Measurements from ENCODE around the gene RPS6KC1. TPM values are rescaled to one million over a fixed set of nuclear protein-coding genes. Genes with fewer than 3 reads are reported as not detected.

The RPS6KC1 gene
- total RNA-seq, 4 donors from 2014 or later = 13.5 to 29.7 (median 22.2) TPM

- TF ChIP-seq POLR2A (IDR thresholded peaks at IDR 0.05) = no peak
- TF ChIP-seq CTCF (IDR thresholded peaks at IDR 0.05) = no peak
- Histone ChIP-seq H3K9me3 (no peaks in the 10 kb centered on the region), H3K4me1 (no peaks in the 10 kb centered on the region), H3K4me3 (no peak overlapping the region), H3K27me3 (no peaks in the 10 kb centered on the region), H3K36me3 (no peaks in the 10 kb centered on the region), H3K27ac (no peak overlapping the region)
- DNase-seq = no peak
Observed at GRCh38 chr1:213060836-213061235, 9.8 kb downstream of the RPS6KC1 start.

- no peak overlapping the region for H3K27ac ChIP-seq
- no peaks in the 10 kb centered on the region for H3K9me3 ChIP-seq
- no peak overlapping the region for H3K4me3 ChIP-seq
- DNase-seq = no peak
- H3K27me3 ChIP-seq = no peaks in the 10 kb centered on the region
- H3K4me1 ChIP-seq = no peaks in the 10 kb centered on the region
- H3K36me3 ChIP-seq = no peaks in the 10 kb centered on the region
- TF ChIP-seq POLR2A (IDR thresholded peaks at IDR 0.05) (no peak), CTCF (IDR thresholded peaks at IDR 0.05) (no peak)
Observed at GRCh38 chr1:213061263-213061662, 10.2 kb downstream of the RPS6KC1 start.

GRCh38 chr1:213065800-213066199 lies 14.8 kb downstream of the RPS6KC1 start:
- DNase-seq = no peak
- Histone ChIP-seq H3K27ac (no peak overlapping the region), H3K4me1 (no peaks in the 10 kb centered on the region), H3K36me3 (no peaks in the 10 kb centered on the region), H3K4me3 (no peak overlapping the region), H3K27me3 (no peaks in the 10 kb centered on the region), H3K9me3 (no peaks in the 10 kb centered on the region)
- TF ChIP-seq CTCF (IDR thresholded peaks at IDR 0.05) = no peak
- no peak for TF ChIP-seq POLR2A (IDR thresholded peaks at IDR 0.05)

- no peak for TF ChIP-seq POLR2A (IDR thresholded peaks at IDR 0.05)
- TF ChIP-seq CTCF (IDR thresholded peaks at IDR 0.05) = no peak
- DNase-seq = no peak
- H3K4me3 ChIP-seq = no peak overlapping the region
Observed at GRCh38 chr1:213066363-213066762, 15.3 kb downstream of the RPS6KC1 start.

GRCh38 chr1:213067352-213067751 lies 16.3 kb downstream of the RPS6KC1 start:
- H3K36me3 ChIP-seq = no peaks in the 10 kb centered on the region
- no peaks in the 10 kb centered on the region for H3K27me3 ChIP-seq
- no peak overlapping the region for H3K27ac ChIP-seq
- TF ChIP-seq POLR2A (IDR thresholded peaks at IDR 0.05) (no peak), CTCF (IDR thresholded peaks at IDR 0.05) (no peak)
- H3K9me3 ChIP-seq = no peaks in the 10 kb centered on the region
- no peak overlapping the region for H3K4me3 ChIP-seq
- DNase-seq = no peak
- no peaks in the 10 kb centered on the region for H3K4me1 ChIP-seq

More at GRCh38 chr1:213066363-213066762, 15.3 kb downstream of the RPS6KC1 start:
- Histone ChIP-seq H3K27me3 (no peaks in the 10 kb centered on the region), H3K4me1 (no peaks in the 10 kb centered on the region), H3K27ac (no peak overlapping the region), H3K36me3 (no peaks in the 10 kb centered on the region), H3K9me3 (no peaks in the 10 kb centered on the region)

DNA sequence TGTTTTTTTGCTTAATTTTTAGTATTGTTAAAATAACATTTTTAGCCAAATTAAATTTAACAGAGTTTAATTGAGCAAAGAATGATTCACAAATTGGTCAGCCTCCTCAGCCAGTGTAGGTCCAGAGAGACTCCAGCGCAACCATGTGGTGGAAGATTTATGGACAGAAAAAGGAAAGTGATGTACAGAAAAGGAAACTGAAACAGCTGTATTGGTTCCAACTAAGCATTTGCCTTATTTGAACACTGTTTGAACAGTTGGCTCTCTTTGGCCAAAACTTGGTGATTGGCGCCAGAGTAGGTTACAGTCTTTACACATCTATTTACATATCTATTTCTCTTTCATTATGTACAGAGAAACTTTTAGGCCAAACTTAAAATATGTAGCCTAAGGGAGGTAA lies 19.4 kb downstream of the RPS6KC1 start:
- no peaks in the 10 kb centered on the region for H3K9me3 ChIP-seq
- no peak overlapping the region for H3K27ac ChIP-seq
- TF ChIP-seq POLR2A (IDR thresholded peaks at IDR 0.05) (no peak), CTCF (IDR thresholded peaks at IDR 0.05) (no peak)
- no peaks in the 10 kb centered on the region for H3K4me1 ChIP-seq
- DNase-seq = no peak
- no peaks in the 10 kb centered on the region for H3K27me3 ChIP-seq
- no peaks in the 10 kb centered on the region for H3K36me3 ChIP-seq
- no peak overlapping the region for H3K4me3 ChIP-seq

All from Peyer's patch (tissue), 4 donors.